ENCODE results near the gene MBLAC2.

Gene MBLAC2

GRCh38 chr5:90474235-90475107, at the start of gene MBLAC2, which contains the start of gene POLR3G:
Gene MBLAC2 (minus strand): TSS chr5:90474771. CDS start chr5:90474292, 479 bp downstream.
Gene POLR3G (plus strand): TSS chr5:90474864. CDS start chr5:90485568, 10,704 bp downstream.
- H3K4me3 ChIP-seq (replicated peaks; ENCODE audit: low read depth, low read length): peak within 1 kb of the TSS; percentile 58
- TF ChIP-seq CTCF (IDR thresholded peaks at IDR 0.05; ENCODE audit: low read depth, low read length, missing control alignments): peak; percentile 30
- peak; percentile 71 for DNase-seq (ENCODE audit: extremely low read depth, low read depth)

- H3K4me3 ChIP-seq (replicated peaks; ENCODE audit: low read depth, low read length): no peak overlapping the region
- no peak for TF ChIP-seq CTCF (IDR thresholded peaks at IDR 0.05; ENCODE audit: low read depth, low read length, missing control alignments)
- DNase-seq (ENCODE audit: extremely low read depth, low read depth): no peak
Measured at GRCh38 chr5:90519081-90519480, 44.5 kb upstream of the MBLAC2 start.

- no peak overlapping the region for H3K4me3 ChIP-seq (replicated peaks; ENCODE audit: low read depth, low read length)
- DNase-seq (ENCODE audit: extremely low read depth, low read depth): peak; percentile 20
- no peak for TF ChIP-seq CTCF (IDR thresholded peaks at IDR 0.05; ENCODE audit: low read depth, low read length, missing control alignments)
Measured at GRCh38 chr5:90518661-90519060, 44.1 kb upstream of the MBLAC2 start.

- no peak overlapping the region for H3K4me3 ChIP-seq (replicated peaks; ENCODE audit: low read depth, low read length)
- no peak for TF ChIP-seq CTCF (IDR thresholded peaks at IDR 0.05; ENCODE audit: low read depth, low read length, missing control alignments)
- no peak for DNase-seq (ENCODE audit: extremely low read depth, low read depth)
Measured at GRCh38 chr5:90514520-90514919, 39.9 kb upstream of the MBLAC2 start.

- no peak for DNase-seq (ENCODE audit: extremely low read depth, low read depth)
- no peak overlapping the region for H3K4me3 ChIP-seq (replicated peaks; ENCODE audit: low read depth, low read length)
- no peak for TF ChIP-seq CTCF (IDR thresholded peaks at IDR 0.05; ENCODE audit: low read depth, low read length, missing control alignments)
Measured at GRCh38 chr5:90510438-90510837, 35.9 kb upstream of the MBLAC2 start.

GRCh38 chr5:90506221-90506620, 31.6 kb upstream of the MBLAC2 start:
- H3K4me3 ChIP-seq (replicated peaks; ENCODE audit: low read depth, low read length): no peak overlapping the region
- DNase-seq (ENCODE audit: extremely low read depth, low read depth): no peak
- TF ChIP-seq CTCF (IDR thresholded peaks at IDR 0.05; ENCODE audit: low read depth, low read length, missing control alignments): no peak

Data from HFF-Myc (cell line).